Parathyroid adenoma (tissue), 2 donors: ENCODE measurements around the gene NPAS1.

Source experiments
- H2AFZ ChIP-seq: fragments of 300-600 bp; sonication (generic); one replicate; pipeline ENCODE4 v1.7.0; 2017; ENCODE audit warnings: antibody characterized with exemption, mild to moderate bottlenecking
- H3K27ac ChIP-seq: fragments of 300-600 bp; sonication (generic); one replicate; pipeline ENCODE4 v1.7.0; 2017
- H3K27me3 ChIP-seq: fragments of 300-600 bp; sonication (generic); one replicate; pipeline ENCODE4 v1.7.0; 2017; ENCODE audit warnings: low read length; ENCODE audit not compliant: control insufficient read depth, insufficient read depth
- H3K36me3 ChIP-seq: fragments of 300-600 bp; sonication (generic); one replicate; pipeline ENCODE4 v1.7.0; 2017; ENCODE audit warnings: low read length; ENCODE audit not compliant: control insufficient read depth, insufficient read depth
- H3K4me1 ChIP-seq: fragments of 300-600 bp; sonication (generic); one replicate; pipeline ENCODE4 v1.7.0; 2017; ENCODE audit warnings: control low read depth
- H3K4me2 ChIP-seq: fragments of 300-600 bp; sonication (generic); one replicate; pipeline ENCODE4 v1.7.0; 2017; ENCODE audit warnings: low read length
- H3K4me3 ChIP-seq: fragments of 300-600 bp; sonication (generic); one replicate; pipeline ENCODE4 v1.7.0; 2017; ENCODE audit warnings: low read depth, low read length
- H3K79me2 ChIP-seq: fragments of 300-600 bp; sonication (generic); one replicate; pipeline ENCODE4 v1.7.0; 2017; ENCODE audit warnings: control low read depth
- H3K9ac ChIP-seq: fragments of 300-600 bp; sonication (generic); one replicate; pipeline ENCODE4 v1.7.0; 2017; ENCODE audit warnings: mild to moderate bottlenecking
- H3K9me3 ChIP-seq: fragments of 300-600 bp; sonication (generic); one replicate; pipeline ENCODE4 v1.7.0; 2017; ENCODE audit warnings: low read length; ENCODE audit not compliant: control insufficient read depth
- TF ChIP-seq, protein P1 (sequence below): fragments of 300-600 bp; sonication (generic); IDR thresholded peaks from one replicate; pipeline ENCODE4 v1.7.0; 2017; ENCODE audit warnings: antibody characterized with exemption, mild to moderate bottlenecking
- donor health status: primary hyperparathyroidism.

The NPAS1 gene

DNA sequence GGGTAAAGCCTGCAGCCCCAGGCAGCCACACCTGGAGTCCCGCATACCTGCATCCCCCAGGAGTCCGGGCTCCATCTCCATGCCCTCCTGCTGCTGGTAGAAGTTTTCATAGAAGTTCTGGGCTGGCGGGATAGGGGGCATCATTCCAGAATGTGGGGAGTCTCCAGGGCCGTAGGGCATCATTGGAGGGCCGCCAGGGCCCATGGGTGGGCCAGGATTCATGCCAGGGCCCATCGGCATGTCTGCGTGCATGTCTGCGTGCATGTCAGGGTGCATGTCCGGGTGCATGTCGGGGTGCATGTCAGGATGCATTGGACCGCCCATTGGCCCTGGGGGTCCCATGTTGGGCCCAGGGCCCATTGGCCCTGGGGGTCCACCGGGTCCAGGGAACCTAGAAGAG lies 52.1 kb downstream of the NPAS1 start:
- Histone ChIP-seq H3K4me3 (no peak overlapping the region), H3K27me3 (no peaks in the 10 kb centered on the region), H3K36me3 (no peaks in the 10 kb centered on the region)

DNA sequence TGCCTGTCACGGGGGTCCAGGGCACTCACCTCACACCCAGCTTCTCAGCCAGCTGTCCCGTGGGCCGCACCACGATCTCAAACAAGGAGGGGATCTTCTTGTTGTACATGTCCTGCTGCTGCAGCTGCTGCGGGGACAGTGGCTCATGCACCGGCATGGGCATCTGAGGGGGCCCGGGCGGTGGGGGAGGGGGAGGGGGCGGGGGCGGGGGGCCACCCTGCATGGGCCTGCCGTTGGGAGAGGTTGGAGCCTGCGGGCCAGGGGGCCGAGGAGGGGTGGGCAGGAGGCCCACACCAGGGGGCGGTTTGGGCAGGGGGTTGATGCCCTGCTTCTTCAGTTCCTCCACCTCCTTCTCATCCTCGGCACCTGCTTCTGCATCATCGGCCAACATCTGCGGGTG lies 52.7 kb downstream of the NPAS1 start:
- H3K4me2 ChIP-seq, result no peak overlapping the region
- H3K9ac ChIP-seq, result no peak overlapping the region
- TF ChIP-seq, protein P1, sequence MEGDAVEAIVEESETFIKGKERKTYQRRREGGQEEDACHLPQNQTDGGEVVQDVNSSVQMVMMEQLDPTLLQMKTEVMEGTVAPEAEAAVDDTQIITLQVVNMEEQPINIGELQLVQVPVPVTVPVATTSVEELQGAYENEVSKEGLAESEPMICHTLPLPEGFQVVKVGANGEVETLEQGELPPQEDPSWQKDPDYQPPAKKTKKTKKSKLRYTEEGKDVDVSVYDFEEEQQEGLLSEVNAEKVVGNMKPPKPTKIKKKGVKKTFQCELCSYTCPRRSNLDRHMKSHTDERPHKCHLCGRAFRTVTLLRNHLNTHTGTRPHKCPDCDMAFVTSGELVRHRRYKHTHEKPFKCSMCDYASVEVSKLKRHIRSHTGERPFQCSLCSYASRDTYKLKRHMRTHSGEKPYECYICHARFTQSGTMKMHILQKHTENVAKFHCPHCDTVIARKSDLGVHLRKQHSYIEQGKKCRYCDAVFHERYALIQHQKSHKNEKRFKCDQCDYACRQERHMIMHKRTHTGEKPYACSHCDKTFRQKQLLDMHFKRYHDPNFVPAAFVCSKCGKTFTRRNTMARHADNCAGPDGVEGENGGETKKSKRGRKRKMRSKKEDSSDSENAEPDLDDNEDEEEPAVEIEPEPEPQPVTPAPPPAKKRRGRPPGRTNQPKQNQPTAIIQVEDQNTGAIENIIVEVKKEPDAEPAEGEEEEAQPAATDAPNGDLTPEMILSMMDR, result no peak
- H3K4me3 ChIP-seq, result no peak overlapping the region
- H3K9me3 ChIP-seq, result no peaks in the 10 kb centered on the region
- no peaks in the 10 kb centered on the region for H3K36me3 ChIP-seq
- no peak overlapping the region for H3K27ac ChIP-seq
- no peak overlapping the region for H2AFZ ChIP-seq
- no peaks in the 10 kb centered on the region for H3K27me3 ChIP-seq
- peaks cover 54% of the 10 kb centered on the region for H3K79me2 ChIP-seq
- H3K4me1 ChIP-seq, result no peaks in the 10 kb centered on the region

More for the DNA sequence above, 52.1 kb downstream of the NPAS1 start:
- no peak overlapping the region for H3K4me2 ChIP-seq
- peaks cover 49% of the 10 kb centered on the region for H3K79me2 ChIP-seq
- no peak overlapping the region for H3K27ac ChIP-seq
- no peak overlapping the region for H2AFZ ChIP-seq
- H3K4me1 ChIP-seq, result no peaks in the 10 kb centered on the region
- TF ChIP-seq, protein P1, result no peak
- no peaks in the 10 kb centered on the region for H3K9me3 ChIP-seq
- no peak overlapping the region for H3K9ac ChIP-seq

DNA sequence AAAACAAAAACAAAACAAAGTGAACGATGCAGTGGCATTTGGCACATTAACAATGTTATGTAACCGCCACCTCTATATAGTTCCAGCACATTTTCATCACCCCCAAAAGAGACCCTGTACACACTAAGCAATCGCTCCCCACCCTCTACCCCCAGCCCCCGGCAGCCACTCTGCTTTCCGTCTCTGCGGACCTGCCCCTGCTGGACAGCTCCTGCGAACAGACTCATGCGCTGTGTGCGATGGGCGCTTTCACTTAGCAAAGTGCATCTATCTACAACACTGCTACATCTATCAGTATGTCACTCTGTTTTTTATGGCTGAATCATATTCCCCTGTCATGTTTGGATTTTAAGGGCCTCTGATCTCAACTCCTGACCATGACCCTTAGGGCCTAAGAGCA lies 53.9 kb downstream of the NPAS1 start:
- Histone ChIP-seq H3K36me3 (no peaks in the 10 kb centered on the region), H3K9ac (no peak overlapping the region), H2AFZ (no peak overlapping the region), H3K79me2 (peaks cover 54% of the 10 kb centered on the region), H3K4me3 (no peak overlapping the region), H3K4me2 (no peak overlapping the region), H3K4me1 (no peaks in the 10 kb centered on the region), H3K27ac (no peak overlapping the region), H3K9me3 (no peaks in the 10 kb centered on the region), H3K27me3 (no peaks in the 10 kb centered on the region)
- TF ChIP-seq, protein P1, result no peak

DNA sequence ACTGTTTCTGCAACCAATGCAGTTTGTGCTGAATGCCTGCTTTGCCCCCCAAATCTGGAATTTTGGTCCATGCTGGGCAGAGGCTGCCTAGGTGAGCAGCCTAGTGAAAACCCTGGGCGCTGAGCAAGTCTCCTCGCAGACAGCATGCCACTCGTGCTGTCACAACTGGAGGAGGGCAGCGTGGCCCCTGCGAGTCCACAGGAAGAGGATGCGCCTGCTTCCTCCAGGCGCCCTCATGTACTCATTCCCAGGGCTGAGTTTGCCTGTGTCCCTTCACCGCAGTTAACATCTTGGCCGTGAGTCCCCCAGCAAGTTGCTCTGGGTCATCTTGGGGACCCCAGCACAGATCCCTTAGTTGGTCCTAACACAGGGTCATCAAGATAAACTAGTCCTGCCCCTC lies 55.0 kb downstream of the NPAS1 start:
- H3K9ac ChIP-seq, result no peak overlapping the region
- no peaks in the 10 kb centered on the region for H3K36me3 ChIP-seq
- TF ChIP-seq, protein P1, result no peak

DNA sequence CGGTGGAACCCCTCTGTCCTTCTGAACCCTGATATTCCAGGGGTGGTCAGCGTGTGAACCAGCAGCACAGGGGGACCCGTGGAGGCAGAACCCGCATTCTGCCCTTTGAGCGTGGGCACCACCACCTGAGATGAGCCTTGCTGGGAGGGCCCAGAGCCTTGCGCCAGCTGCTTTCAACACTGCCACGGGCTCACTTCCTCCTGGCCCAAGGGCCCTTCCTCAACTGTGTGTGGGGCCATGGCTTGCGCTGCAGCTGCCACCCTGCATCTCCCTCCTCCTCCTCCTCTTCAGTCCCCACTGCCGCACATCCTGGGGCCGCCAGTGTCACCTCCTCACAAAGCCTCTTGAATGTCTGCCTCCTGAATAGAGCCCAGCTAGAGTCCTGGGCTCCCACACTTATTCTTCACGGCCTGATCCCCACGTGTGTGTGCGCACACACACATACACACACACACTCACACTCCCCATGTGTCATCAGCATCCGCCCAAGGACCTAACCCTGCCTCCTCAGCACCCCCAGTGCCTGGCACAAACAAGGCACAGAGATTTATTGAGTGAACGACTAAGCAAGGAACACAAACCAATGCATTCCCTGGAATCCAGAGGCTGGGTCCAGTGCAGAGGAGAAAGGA lies 55.7 kb downstream of the NPAS1 start:
- H3K9me3 ChIP-seq, result no peaks in the 10 kb centered on the region
- H3K9ac ChIP-seq, result no peak overlapping the region
- H3K79me2 ChIP-seq, result peaks cover 54% of the 10 kb centered on the region
- no peaks in the 10 kb centered on the region for H3K36me3 ChIP-seq
- no peak overlapping the region for H2AFZ ChIP-seq
- no peaks in the 10 kb centered on the region for H3K27me3 ChIP-seq
- no peak overlapping the region for H3K27ac ChIP-seq
- TF ChIP-seq, protein P1, result no peak
- no peak overlapping the region for H3K4me3 ChIP-seq
- peaks cover 8% of the 10 kb centered on the region for H3K4me1 ChIP-seq
- H3K4me2 ChIP-seq, result no peak overlapping the region

More for the DNA sequence above, 55.0 kb downstream of the NPAS1 start:
- peaks cover 2% of the 10 kb centered on the region for H3K4me1 ChIP-seq
- H3K9me3 ChIP-seq, result no peaks in the 10 kb centered on the region
- no peak overlapping the region for H3K27ac ChIP-seq
- no peak overlapping the region for H3K4me2 ChIP-seq
- no peaks in the 10 kb centered on the region for H3K27me3 ChIP-seq
- H2AFZ ChIP-seq, result no peak overlapping the region
- H3K79me2 ChIP-seq, result peaks cover 54% of the 10 kb centered on the region
- no peak overlapping the region for H3K4me3 ChIP-seq
